AG09319 (cell line): Measurements from ENCODE around the gene OGDH.
"Not testable (repeated sequence)": the region's sequence is repeated elsewhere in the genome, so short reads cannot be mapped to it uniquely, and the experiment has no call there.

Experiments
- DNase-seq: peaks from one replicate; pipeline ENCODE4 v3.0.0-alpha.2; 2010; ENCODE audit warnings: low read depth; ENCODE audit errors: extremely low read depth
- CTCF ChIP-seq: IDR thresholded peaks from 2 replicates; pipeline ENCODE4 v1.5.1; 2011; ENCODE audit warnings: low read depth, mild to moderate bottlenecking, inconsistent platforms, low read length, moderate library complexity

Gene OGDH

DNA sequence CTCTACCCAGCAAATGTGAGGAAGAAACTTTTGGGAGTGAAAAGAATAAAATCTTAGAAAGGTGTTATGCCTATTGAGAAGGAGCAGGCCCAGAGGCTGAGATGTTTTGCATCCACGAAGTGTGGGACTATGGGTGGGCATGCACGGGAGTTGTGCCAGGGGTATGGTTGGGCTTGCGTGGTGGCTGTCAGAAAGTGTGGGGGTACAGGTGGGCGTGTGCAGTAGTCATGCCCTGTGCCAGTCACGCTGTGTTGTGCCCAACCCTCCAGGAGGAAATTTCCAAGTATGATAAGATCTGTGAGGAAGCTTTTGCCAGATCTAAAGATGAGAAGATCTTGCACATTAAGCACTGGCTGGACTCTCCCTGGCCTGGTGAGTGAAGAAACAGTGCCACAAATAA lies 89.3 kb downstream of the OGDH start:
- DNase-seq = no peak
- TF ChIP-seq CTCF = no peak

- TF ChIP-seq CTCF = no peak
- DNase-seq = no peak
Observed at GRCh38 chr7:44696728-44697127, 90.3 kb downstream of the OGDH start.

DNA sequence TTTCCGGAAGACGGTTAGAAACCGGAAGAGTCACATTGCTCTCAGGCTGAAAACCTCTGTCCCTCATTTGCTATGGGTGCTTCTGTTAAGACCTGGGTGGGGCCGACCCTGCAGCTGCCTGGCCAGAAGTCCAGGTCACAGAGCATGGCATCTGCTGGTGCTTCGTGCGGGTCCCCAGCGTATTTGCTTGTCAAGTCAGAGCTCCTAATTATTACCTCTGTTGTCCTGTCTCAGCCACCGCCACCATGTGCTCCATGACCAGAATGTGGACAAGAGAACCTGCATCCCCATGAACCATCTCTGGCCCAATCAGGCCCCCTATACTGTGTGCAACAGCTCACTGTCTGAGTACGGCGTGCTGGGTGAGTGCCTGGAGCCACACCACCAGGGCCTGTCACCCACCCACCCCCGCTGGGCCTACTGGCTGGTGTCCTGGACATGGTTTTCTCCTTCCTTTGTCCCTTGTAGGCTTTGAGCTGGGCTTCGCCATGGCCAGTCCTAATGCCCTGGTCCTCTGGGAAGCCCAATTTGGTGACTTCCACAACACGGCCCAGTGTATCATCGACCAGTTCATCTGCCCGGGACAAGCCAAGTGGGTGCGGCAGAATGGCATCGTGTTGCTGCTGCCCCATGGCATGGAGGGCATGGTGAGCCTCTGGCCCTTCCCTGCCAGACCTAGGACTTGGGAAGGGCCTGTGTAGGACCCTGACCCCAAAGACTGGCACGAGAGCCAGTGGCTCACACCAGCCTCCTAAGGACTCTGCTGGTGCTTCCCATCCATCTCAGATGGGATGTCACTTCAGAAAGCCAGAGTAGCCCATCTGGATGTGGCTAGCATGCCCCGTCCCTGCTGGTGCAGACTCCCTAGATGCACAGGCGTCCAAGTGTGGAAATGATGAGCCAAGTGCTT lies 91.0 kb downstream of the OGDH start:
- no peak for TF ChIP-seq CTCF

GRCh38 chr7:44698046-44698580 lies 91.7 kb downstream of the OGDH start:
- TF ChIP-seq CTCF = no peak
- no peak for DNase-seq

More for the DNA sequence above, 91.0 kb downstream of the OGDH start:
- DNase-seq = no peak

DNA sequence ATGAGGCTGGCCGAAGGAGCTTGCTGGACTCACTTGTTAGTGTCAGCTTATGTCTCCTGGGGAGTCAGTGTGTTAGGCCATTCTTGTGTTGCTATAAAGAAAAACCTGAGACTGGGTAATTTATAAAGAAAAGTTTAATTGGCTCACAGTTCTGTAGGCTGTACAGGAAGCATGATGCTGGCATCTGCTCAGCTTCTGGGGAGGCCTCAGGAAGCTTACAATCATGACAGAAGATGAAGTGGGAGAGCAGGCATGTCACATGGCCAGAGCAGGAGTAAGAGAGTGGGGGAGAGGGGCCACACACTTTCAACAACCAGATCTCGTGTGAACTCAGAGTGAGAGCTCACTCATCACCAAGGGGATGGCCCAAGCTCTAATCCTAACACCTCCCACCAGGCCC lies 93.2 kb downstream of the OGDH start:
- DNase-seq = not testable (repeated sequence)

GRCh38 chr7:44700322-44700721 lies 93.9 kb downstream of the OGDH start:
- TF ChIP-seq CTCF = no peak
- no peak for DNase-seq

DNA sequence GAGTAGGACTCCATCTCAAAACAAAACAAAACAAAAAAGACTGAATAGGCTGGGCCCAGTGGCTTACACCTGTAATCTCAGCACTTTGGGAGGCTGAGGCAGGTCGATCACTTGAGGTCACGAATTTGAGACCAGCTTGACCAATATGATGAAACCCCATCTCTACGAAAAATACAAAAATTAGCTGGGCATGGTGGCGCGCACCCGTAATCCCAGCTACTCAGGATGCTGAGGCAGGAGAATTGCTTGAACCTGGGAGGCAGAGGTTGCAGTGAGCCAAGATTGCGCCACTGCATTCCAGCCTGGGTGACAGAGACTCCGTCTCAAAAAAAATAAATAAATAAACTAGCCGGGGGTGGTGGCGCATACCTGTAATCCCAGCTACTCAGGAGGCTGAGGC lies 97.0 kb downstream of the OGDH start:
- not testable (repeated sequence) for DNase-seq

GRCh38 chr7:44703921-44704320 lies 97.5 kb downstream of the OGDH start:
- no peak for TF ChIP-seq CTCF
- DNase-seq = no peak
